GM18907 (cell line): Measurements from ENCODE around the gene KCP.

Experiments
- ATAC-seq: cut with Tn5 transposase; IDR thresholded peaks from one replicate; pipeline ENCODE4 v1.9.1; 2021; ENCODE audit warnings: mild to moderate bottlenecking, moderate library complexity; ENCODE audit not compliant: unreplicated experiment

KCP gene

DNA sequence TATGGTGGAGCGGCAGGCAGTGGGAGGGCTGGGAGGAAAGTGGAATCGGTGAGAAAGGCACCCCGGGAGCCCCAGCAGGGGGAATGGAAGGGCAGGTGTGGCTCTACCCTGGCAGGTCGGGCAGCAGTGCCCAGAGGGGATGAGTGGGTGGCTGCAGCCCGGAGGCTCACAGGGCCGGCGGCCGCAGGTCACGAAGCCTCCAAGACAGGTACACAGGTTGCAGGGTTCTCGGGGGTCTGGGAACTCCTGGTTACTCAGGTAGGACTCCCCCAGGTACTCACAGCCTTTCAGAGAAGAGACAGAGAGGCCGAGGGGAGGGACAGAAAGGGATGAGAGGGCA, 21.8 kb downstream of the KCP start:
- ATAC-seq, result no peak

DNA sequence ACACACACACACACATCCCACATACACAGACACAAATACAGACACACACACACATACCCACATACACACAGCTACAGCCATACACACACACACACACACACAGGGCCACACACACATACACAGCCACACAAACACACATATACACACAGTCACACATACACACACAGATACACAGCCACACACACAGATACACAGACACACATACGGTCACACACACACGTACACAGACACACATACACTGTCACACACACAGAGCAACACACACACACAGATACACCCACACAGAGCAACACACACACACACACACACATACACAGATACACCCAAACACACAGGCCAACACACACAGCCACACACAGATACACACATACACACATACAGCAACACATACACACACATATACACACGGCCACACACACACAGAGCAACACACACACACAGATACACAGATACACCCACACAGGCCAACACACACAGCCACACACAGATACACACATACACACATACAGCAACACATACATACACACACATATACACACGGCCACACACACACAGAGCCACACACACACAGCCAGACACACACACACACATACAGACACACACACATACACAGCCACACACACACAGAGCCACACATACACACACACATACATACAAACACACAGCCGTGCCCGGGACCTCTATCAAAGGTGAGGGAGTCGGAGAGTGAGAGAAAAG, 22.3 kb downstream of the KCP start:
- ATAC-seq, result no peak

DNA sequence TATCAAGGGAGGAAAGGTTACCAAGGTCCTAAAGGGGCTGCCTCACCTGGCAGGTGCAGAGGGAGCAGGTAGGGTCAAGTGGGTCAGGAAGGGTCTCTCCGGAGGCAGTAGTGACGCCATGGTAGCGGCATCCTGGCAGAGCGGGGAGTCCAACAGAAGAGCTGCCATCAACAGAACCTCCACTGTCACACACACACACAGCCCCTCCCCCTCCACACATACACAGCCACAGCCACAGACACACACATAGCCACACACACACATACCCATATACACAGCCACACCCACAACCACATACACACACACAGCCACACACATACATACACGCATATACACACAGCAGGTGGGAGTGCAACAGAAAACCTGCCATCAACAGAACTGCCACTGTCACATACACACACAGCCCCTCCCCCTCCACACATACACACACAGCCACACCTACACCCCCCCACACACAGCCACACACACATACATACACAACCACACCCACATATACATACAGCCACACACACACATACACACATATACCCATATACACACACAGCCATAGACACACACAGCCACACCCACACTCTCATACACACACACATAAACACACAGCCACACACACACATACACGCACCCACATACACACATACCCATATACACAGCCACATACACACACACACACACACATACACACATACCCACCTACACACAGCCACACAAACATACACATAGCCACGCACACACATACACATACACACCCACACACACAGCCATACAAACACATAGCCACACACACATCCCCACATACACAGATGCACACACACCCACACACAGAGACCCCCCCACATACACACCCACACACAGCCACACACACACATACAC, 23.1 kb downstream of the KCP start:
- no peak for ATAC-seq

DNA sequence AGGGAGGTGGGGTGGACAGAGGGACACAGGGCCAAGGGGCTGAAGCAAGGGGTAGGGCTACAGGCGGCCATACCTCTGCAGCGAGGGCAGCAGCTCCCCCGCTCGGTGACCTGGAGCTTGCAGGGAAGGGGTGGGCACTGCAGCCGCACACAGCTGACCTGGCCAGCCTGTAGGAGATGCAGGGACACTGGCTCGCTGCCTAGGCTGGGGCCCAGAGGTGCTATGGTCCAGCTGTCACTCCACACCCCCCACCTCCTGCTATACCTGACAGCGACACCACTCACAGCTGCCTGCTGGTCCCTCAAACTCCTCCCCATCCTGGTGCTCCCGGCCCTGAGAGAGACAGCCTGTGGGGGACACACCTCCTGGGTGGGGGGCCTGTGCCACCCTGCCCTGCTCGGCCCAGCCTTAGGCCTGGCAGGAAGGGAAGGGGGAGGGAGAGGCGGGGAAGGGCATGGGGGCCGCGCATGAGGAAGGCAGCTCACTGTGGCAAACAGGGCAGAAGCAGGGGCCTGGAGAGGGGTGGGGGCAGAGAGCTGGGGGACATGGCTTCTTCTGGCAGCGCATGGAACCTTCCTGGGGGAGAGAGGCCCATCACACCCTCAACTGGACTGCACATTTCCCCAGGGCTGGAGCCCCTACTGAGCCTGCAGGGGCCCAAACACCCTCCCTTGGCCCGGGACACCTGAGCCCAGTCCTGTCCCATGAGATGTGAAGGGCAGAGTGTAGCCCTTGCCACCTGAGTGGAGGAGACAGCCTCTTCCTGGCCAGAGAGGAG, 23.9 kb downstream of the KCP start:
- no peak for ATAC-seq

DNA sequence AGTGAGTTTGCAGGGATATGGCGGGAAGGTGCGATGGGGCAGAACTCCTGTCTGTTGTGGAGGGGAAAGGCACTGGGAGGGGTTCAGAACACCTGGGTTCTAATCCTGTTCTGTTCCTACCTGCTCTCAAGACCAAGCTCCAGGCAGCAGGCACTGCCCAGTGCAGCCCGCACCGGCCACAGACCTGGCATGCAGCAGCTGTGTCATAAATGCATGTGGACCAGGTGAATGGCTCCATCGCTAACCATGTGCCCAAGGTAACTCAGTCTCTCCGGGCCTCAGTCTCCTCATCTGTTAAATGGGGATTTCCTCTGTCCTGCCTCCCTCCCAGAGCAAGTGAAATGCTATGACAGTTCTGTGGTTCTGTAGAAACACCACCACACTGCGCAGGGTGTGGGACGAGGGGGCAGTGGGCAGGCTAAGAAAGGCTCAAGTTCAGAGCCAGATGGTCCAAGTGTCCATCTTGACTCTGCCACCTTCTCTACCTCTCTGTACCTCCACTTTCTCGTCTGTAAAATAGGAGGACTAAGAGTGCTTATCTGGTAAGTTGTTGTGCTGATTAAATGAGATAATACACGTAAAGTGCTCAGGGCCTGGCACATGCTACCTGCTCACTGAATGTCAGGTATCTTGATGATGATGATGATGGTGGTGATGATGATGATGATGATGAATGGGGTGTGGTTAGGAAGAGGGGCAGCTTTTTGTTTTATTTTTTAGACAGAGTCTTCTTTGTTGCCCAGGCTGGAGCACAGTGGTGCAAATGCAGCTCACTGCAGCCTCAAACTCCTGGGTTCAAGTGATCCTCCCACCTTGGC, 24.9 kb downstream of the KCP start:
- no peak for ATAC-seq

DNA sequence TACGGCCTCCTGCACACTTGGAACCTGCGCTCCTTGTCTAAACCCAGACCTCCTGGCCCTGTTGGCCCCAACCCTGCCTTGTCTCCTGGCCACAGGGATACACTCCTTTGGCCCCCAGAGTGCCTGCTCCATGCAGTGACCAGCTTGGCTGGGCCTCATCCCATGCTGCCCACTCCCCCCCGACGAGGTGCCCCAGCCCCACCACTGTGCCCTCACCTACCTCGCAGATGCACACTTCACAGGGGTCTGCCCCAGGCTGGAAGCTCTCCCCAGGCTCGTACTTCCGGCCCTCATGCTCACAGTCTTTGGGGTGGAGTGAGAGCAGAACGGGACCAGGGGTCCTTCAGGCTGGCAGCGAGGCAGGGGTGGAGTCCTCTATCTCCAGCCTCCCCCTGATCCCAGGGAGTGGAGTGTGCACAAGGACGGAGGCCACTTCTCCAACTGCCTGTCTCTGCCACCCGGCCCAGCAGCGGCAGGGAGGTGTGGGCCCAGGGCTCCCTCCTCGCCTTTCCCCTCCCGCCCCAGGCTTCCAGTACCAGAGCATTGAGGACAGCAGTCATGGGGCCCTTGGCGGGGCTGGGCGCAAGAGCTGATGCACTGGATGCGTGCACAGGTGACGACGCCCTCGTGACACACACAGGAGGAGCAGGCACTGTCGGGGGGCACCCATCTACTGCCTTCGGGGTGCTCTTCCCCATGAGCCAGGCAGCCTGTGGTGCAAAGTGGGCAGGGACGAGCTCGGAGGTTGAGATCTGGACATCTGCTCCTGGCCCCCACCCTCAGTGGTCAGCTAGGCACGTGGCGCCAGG, 25.7 kb downstream of the KCP start:
- no peak for ATAC-seq

DNA sequence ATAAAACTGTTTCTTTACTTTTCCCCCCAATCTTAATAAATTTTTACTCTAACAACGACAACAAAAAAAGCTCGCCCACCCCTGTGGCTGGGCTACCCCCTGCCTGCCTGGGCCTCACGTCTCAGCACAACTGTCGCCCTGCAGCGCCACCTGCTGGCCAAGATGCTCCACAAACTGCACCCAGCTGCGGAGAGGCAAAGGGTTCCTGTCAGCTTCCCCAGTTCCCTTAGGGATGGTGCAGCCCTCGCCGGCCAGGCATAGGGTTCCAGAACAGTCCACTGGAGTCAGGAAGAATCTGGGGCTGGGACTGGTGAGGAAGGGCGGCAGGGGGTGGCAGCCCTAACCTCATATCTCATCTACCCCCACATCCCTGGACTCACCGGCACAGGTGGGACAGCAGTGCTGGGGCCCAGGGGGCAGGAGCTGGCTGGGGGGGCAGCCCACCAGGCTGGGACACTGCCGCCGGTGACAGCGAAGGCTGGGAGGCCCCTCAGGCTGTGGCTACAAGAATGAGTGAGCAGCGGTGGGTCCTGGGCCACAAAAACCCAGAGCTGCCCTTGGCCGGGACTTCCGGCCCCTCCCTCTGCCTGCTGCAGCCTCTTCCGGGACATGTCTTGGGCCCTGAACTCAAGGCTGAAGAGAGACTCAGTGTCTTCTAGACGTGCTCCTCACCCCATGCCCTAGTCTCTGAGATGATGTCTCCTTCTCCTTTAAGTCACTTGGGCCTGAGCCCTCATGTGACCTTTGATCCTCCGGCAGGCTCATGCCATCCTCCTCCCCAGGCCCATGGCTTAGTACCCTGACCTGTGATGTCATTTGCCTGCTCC, 26.7 kb downstream of the KCP start:
- no peak for ATAC-seq

DNA sequence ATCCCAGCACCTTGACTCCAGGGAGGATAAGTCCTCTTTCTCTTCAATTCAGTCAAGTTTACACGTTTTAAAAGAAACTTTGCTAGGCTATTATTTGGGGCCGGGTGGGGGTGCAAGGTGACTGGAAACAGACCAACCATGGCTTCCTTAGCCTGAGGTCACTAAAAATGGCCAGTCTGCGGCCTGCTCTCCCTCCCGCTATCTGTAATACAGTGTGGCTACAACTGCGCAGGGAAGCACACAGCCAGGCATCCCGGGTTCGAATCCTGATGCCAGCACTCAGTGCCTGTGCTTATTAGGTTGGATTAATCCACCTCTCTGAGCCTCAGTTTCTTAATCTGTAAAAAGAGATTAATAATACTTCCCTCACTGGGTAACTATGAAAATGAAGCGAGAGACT, 28.4 kb downstream of the KCP start:
- ATAC-seq, result no peak

DNA sequence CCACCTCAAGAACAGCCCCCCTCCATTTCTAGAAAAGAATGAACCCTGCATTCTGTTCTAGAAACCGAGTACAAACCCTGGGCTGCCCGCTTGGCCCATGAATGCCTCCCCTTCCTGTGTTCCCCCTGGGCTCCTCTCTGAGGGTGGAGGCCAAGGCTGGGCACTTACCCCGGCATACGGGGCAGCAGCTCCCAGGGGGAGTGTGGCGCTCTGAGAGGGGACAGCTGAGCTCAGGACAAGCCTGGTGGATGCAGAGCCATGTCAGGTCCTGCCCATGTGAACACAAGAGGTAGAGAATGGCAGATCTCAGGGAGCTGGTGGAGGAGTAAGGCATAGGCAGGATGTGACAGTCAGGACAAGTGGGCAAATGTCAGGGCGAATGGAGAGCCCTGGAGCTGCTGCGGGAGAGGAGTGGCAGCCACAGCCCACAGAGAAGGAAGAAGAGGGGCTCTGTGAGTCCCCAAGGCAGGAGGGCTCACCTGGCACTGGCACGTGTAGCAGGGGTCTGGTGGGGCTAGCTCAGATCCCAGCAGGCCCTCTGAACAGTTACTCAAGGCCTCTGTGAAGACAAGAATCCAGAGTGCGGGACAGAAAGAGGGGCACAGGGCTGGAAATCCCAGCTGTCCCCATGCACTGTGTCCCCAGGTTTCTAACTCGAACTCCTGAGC, 28.9 kb downstream of the KCP start:
- no peak for ATAC-seq

DNA sequence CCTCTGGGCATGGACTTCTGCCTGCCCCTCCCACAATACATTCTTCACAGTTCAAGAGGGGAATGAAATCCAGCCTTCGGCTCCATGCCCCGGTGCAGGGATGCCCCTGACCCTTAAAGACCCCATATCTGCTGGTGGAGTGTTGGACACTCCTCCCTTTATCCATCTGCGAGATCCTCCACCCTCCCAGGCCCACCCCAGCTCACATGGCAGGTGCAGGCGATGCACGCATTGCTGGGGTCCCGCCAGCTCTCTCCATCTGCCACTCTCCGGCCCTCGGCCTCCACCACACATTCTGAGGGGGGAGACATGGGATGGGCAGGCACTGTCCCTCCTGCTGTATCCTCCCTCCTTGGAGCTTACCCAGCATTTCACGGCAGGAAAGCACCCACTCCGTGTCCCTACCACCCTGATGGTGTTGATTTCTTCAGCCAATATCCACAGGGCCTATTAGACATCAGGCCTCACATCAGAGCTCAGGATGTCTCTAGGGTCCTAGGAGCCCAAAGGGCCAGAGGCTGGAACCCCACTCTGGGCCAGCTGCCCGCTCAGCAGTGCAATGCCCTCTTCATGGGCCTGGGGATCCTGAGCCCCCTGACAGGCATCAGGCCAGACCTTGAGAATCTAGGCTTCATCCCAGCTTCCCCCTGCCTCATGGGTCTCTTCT, 29.6 kb downstream of the KCP start:
- no peak for ATAC-seq

DNA sequence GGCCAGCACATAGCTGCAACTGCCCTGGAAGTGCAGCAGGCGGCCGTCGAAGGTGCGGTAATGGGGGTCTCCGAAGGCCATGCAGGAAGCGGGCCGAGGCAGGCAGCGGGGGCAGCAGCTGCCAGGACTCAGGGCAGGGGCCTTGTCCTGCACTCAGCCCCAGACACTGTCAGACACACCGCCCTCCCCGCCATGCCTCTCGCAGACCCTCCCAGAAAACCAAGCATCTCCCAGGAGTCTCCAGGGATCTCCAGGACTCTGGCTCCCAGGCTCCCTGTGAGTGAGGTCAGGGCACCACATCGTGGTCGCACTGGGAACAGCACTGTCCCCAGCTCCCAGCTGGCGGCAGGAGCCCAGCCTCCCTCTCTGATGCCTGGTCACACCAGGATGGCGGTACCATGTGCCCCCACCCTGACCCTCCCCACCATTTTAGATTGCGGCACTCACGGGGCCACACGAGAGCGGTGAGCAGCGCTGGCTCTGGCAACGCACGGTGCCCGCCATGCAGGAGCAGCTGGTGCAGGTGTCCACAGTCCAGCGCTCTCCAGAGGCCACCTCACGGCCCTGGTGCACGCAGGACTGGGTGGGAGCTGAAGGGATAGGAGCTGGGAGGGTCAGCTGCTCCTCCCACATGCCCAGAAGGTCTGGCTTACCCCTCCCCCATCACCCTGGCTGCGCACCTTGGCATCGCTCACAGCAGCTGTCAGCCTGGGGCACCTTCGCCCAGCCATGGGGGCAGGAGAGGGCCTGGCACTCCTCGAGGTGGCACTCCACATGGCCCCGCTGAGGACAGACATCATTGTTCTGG, 30.4 kb downstream of the KCP start:
- ATAC-seq, result no peak

DNA sequence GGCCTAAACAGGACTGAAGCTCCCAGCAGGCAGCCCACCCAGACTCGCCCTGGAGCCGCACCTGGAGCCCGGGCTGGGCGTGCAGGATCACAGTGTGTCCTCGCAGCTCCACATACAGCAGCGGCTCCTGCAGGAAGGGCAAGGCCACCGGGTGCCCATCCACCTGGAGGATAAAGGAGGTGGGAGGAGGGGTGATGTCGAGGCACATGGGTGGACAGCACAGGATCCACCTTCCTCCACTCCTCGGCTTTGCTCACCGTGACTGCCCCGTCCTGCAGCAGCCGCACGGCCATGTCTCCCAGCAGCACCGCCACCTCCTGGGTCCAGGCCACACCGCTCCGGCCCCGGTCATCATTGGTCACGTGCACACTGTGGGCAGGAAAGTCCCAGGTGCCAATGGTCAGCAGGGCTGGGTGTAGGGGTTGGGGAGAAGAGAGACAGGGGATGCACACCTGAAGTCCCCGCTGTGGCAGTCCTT, 31.0 kb downstream of the KCP start:
- ATAC-seq, result no peak

DNA sequence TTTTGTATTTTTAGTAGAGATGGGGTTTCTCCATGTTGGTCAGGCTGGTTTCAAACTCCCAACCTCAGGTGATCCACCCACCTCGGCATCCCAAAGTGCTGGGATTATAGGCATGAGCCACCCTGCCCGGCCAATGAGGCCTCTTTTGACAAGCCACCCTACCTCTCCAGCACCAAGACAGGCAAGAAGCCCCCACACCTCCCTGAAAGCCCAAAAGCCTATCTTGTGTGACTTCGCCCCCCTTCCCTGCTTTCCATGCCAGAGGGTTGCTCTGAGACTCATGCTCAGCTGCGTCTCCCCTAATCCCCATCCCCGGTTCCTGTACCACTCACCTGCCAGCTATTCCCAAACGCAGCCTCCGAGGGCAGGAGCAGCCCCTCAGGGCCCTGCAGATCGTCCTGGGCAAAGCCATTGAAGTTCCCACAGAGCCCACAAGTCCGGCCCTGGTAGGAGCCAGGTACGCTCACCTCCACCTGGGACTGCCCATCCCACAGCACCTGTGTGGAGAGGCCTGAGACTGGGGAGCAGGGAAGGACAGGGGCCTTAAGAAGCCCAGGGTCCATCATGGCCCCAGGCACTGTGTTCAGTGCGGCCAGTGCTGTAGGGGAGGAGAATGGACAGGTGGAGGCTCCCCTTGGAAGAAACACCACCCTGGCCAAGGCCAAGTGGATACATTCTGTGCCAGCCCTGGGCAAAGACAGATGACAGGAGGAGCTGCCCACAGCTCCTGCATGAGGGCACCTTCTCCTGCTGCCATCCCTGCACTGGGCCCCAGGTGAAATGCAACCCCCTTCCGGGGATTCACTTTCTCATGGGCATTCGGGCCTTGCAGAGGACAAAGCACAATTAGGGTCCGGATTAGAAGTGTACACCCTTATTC, 32.0 kb downstream of the KCP start:
- no peak for ATAC-seq

DNA sequence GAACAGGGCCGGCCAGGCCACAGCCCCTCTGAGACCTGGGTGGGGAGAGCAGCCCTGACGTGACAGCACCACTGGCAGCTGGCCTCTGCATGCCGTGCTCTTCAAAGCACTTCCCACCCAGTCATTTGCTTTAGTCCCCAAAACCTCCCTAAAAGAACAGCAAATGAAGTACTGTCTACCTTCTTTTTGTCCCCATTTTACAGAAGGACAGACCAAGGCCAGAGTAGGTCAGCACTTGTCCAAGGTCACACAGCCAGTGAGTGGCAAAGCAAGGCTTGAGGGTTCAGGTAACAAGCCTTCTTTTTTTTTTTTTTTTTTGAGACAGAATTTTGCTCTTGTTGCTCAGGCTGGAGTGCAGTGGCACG, 32.8 kb downstream of the KCP start:
- no peak for ATAC-seq

DNA sequence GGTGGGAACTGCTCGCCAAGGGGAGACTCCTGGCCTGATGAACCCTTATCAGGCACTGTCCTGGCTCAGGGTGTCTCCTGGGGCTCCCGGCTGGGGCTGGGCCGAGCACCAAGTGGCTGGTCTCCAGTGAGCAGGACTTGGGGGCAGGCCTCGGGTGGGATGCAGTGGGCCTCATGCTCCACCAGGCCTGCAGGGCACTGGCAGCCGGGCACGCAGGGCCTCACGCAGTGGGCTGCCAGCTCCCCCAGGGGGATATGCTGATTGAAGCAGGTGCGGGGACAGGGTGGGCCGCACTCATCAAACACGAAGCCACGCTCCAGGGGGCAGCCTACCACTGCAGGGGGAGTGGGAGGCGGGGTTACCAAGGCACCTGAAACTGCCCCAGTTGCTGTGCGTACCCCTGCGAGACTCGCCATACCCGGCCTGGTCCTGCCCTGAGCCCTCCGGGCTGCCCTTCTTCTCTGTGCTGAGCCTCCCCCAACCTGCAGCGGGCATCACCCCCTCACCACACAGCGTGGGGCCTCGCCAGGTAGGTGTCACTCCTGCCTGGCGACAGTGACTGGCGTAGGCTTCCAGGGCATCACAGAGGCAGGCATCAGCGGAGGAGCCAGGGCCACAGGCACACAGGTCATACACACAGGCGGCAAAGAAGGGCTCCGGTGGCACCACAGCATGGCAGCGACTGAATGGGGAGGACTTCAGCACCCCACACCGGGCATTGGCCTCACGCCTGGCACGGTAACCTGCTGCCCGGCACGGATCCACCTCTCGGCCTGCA, 33.3 kb downstream of the KCP start:
- no peak for ATAC-seq

DNA sequence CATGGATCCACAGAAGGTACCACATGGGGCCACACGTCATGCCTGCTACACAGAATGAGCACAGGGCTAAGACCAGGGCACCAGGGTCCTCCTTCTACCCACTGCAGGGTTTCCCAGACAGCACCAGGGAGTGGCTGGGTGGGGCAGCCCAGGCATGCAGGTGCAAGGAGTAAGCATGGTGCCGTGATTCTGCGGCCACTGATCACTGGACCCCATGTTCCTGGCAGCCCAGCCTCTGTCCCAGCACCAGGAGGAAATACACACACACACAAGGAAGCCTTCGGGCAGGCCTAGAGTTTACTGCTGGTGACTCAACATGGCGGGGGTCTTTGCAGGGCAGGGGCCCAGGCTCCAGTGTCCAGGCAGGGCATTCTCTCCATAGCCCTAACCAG, 33.9 kb downstream of the KCP start:
- no peak for ATAC-seq
